HG03139 (cell line): Measurements from ENCODE around the gene CACNA1H.

Experiments
- ATAC-seq: cut with Tn5 transposase; IDR thresholded peaks from one replicate; pipeline ENCODE4 v1.9.1; 2021; ENCODE audit not compliant: unreplicated experiment

The CACNA1H gene

DNA sequence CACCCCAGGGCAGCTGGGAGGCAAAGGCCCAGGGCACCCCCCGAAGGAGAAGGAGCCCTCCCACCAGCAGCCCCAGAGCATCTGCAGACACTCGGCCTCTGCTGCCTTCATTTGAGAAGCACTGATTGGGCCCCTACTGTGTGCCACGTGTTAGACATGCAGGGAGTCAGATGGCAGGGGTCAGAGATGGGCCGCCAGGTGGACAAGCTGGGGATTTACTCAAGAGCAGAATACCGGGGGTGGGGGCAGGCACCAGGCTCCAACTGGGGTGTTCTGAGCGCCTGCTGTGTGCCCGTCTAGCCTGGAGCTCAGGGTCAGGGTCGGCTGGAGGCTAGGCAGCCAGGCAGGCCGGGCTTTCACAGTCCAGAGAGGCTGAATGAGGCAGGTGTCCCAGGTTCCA is 53.4 kb downstream of the CACNA1H start:
- no peak for ATAC-seq

GRCh38 chr16:1206786-1207185 is 53.9 kb downstream of the CACNA1H start:
- ATAC-seq = no peak

GRCh38 chr16:1208239-1208830 is 55.4 kb downstream of the CACNA1H start:
- ATAC-seq = no peak

DNA sequence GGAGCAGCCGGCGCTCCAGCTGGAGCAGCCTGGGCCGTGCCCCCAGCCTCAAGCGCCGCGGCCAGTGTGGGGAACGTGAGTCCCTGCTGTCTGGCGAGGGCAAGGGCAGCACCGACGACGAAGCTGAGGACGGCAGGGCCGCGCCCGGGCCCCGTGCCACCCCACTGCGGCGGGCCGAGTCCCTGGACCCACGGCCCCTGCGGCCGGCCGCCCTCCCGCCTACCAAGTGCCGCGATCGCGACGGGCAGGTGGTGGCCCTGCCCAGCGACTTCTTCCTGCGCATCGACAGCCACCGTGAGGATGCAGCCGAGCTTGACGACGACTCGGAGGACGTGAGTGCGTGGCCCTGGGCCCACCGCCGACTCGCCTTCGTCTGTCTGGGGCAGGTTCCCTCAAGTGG is 56.2 kb downstream of the CACNA1H start:
- ATAC-seq = no peak

- ATAC-seq = no peak
Observed at GRCh38 chr16:1210461-1210860, 57.6 kb downstream of the CACNA1H start.

GRCh38 chr16:1211451-1212268 is 58.8 kb downstream of the CACNA1H start:
- no peak for ATAC-seq

DNA sequence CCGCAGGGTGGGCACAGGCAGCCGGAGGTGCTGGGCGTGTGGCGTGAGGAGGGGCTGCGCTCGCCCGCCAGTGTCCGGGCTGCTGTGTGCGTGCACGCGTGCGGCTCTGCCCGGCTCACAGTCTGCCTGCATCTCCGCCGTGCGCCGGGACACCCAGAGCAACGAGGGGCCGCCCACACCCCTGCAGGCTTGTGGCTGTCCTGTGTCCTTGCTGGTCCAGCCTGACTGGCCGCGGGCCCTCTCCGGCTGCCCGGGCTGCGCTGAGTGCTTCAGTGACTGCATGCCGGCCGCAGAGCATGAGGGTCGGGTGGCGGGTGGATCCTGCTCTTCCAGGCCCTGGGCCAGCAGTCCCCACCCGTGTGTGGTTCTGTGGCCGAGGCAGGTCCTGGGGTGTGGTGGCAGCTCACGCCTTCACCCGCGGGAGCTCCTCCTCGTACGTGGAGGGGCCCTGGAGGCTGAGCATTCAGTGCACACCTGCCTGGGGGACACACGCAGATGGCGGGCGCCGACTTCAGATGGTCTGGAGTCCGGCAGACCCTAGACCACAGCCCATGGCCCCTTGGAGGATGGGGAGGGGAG is 59.8 kb downstream of the CACNA1H start:
- no peak for ATAC-seq

DNA sequence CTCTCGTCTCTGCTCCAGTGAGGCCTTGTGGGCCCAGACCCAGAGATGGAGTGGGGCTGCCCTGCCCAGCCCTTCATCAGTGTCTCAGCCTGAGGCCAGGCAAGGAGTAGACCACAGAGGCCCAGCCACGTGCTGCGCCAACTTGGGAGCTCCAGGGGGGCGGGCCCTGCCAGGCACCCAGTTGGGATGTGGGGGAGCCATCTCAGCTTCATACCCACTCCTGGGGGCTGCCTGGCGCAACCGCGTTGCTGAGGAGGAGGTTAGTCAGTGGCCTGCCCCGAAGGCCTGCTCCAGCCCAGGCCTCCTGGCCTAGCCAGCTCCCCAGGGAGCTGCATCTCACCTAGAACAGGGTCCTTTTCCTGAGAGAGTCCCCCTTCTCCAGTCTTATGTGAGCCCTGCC is 60.3 kb downstream of the CACNA1H start:
- ATAC-seq = no peak

- no peak for ATAC-seq
Observed at GRCh38 chr16:1213796-1214372, 61.0 kb downstream of the CACNA1H start.

DNA sequence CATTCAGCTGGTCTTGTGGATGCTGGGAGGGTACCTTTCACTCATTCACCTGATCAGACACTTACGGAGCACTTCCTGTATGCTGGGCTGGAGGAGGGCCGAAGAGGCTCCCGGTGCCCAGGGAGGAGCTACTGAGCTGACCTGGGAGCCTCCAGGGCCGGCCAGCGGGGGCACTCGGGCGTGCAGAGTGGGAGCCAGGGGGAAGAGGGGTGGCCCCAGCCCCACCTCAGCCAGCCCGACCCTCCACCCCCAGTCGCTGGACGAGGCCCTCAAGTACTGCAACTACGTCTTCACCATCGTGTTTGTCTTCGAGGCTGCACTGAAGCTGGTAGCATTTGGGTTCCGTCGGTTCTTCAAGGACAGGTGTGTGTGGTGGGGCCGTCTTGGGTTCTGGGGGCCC is 61.8 kb downstream of the CACNA1H start:
- ATAC-seq = no peak

DNA sequence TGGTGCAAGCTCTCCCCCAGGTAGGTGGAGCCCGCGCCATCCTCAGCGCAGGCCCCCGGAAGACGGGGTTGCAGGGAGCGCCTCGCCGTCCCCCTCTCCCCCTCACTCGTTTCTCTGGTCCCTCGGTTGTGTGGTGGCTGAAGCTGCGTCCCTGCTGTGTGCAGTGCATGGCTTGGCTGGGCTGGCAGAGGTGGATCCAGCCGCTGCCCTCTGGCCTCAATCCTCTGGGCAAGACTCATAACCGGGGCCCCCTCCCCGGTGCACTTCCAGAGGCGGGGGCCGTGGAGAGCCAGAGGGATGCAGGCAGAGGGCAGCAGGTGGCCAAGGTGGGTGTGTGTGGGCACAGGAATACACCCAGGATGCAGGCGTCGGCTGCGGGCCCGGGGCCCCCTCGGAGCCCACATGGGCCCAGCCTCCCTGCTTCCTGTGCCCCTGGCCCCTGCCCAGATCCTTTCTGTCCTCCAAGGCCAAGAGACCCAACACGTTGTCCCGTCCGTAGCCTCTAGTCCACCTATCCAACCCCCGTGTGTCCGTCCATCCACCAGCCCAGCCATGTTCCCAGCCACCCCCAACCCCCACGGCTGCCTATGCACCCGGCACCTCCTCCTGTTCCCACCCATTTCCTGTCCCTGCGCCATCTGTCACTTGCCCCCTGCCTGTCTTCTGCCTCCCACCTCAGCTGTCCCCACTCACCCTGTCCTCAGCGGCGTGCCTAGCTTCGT is 62.8 kb downstream of the CACNA1H start:
- ATAC-seq = no peak

- no peak for ATAC-seq
Observed at GRCh38 chr16:1216296-1216619, 63.4 kb downstream of the CACNA1H start.

DNA sequence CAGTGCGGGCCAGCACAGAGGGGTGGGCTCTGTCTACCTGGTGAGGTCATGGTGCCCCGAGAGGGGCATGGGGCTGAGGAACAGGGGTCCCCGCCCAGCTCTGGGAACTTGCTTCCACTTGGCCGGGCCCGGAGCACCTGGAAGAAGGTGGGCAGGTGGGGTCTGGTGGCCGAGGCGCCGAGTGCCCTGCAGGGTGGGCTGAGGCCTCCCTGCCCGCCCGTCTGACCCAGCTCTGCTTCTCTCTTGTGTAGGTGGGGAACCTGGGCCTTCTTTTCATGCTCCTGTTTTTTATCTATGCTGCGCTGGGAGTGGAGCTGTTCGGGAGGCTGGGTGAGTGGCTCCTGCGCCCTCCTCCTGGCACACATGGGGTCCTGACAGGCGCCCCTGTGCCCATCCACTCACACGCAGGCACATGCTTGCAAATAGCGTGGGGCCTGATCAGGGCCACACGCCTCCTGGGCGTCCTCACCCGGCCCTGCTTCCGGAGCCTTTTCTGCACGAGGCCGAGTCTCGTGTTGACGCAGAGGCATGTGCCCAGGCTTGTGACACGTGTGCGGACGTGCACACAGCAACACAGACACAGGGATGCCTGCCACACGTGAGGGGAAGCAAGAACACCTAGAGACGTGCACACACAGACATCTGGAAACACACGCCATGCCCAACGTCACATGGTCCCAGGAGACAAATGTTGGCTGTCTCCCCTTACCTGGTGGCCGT is 63.9 kb downstream of the CACNA1H start:
- no peak for ATAC-seq

DNA sequence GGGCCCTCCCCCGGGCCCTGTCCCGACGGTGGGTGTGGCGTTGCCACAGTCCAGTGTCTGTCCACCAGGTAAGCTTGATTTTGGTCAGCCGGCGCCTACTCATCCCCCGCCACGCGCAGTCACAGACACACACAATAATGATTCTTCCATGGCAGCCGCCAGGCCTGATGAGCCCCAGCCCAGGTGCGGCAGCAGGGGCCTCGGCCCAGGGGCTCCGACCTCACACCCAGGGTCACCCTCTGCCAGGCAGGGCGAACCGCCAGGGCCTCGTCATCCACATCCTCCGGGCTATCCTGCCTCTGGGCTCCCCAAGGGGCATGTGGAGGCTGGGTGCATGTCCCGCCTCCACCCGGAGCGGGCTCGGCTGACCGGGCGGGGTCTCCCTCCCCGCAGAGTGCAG is 64.6 kb downstream of the CACNA1H start:
- no peak for ATAC-seq

DNA sequence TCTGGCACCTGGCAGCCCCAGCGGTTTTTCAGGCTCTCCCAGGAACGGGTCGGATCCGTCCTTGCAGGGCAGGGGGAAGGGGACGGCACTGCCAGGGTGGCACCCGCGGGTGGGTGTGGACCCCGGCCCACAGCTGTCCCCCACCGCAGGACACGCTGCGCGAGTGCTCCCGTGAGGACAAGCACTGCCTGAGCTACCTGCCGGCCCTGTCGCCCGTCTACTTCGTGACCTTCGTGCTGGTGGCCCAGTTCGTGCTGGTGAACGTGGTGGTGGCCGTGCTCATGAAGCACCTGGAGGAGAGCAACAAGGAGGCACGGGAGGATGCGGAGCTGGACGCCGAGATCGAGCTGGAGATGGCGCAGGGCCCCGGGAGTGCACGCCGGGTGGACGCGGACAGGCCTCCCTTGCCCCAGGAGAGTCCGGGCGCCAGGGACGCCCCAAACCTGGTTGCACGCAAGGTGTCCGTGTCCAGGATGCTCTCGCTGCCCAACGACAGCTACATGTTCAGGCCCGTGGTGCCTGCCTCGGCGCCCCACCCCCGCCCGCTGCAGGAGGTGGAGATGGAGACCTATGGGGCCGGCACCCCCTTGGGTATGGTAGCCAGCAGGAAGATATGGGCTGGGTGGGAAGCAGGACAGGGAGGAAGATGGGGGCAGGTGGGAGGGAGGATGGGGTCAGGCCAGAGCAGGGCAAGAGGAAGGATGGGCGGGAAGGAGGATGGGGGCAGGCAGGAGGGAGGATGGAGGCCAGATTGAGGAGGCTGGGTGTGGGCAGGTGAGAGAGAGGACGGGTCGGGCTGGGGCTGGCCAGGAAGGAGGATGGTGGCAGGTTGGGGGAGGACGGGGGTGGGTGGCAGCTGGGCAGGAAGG is 65.4 kb downstream of the CACNA1H start:
- ATAC-seq = no peak

DNA sequence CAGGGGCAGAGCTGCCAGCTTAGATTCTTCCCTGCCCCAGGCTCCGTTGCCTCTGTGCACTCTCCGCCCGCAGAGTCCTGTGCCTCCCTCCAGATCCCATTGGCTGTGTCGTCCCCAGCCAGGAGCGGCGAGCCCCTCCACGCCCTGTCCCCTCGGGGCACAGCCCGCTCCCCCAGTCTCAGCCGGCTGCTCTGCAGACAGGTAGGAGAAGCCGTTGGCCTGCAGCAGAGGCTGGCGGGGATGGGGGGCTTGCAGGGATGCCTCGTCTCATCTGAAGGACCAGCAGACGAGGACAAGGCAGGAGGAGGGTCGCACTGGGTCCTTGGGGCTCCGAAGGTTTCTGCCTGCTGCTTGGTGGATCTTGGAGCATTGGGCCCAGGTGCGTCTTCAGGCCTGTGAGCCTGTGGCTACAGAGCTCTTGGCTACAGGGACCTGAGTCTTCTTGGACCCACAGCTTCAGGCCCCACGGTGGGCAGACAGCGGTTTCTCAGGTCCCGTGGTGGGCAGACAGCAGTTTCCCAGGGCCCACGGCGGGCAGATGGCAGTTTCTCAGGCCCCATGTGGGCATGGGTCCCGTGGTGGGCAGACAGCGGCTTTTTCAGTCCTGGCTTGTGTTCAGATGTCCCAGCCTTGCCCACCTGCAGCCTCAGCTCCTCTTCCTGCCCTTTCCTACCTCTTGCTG is 66.2 kb downstream of the CACNA1H start:
- no peak for ATAC-seq

DNA sequence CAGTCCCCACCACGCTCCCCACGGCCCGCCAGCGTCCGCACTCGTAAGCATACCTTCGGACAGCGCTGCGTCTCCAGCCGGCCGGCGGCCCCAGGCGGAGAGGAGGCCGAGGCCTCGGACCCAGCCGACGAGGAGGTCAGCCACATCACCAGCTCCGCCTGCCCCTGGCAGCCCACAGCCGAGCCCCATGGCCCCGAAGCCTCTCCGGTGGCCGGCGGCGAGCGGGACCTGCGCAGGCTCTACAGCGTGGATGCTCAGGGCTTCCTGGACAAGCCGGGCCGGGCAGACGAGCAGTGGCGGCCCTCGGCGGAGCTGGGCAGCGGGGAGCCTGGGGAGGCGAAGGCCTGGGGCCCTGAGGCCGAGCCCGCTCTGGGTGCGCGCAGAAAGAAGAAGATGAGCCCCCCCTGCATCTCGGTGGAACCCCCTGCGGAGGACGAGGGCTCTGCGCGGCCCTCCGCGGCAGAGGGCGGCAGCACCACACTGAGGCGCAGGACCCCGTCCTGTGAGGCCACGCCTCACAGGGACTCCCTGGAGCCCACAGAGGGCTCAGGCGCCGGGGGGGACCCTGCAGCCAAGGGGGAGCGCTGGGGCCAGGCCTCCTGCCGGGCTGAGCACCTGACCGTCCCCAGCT is 67.3 kb downstream of the CACNA1H start:
- no peak for ATAC-seq

GRCh38 chr16:1220841-1221627 is 68.1 kb downstream of the CACNA1H start:
- no peak for ATAC-seq
